Stimulated activated CD4-positive, alpha-beta T cell treated with anti-CD3 and anti-CD28 coated beads, Interleukin-4, amount 100 ng/mL, for 1 hour (primary cell): ENCODE measurements around the gene TNPO3.
"Not testable (repeated sequence)": the region's sequence is repeated elsewhere in the genome, so short reads cannot be mapped to it uniquely, and the experiment has no call there.

Source experiments
- DNase-seq: peaks from one replicate; pipeline ENCODE4 v3.0.0-alpha.2; 2020

The TNPO3 gene

DNA sequence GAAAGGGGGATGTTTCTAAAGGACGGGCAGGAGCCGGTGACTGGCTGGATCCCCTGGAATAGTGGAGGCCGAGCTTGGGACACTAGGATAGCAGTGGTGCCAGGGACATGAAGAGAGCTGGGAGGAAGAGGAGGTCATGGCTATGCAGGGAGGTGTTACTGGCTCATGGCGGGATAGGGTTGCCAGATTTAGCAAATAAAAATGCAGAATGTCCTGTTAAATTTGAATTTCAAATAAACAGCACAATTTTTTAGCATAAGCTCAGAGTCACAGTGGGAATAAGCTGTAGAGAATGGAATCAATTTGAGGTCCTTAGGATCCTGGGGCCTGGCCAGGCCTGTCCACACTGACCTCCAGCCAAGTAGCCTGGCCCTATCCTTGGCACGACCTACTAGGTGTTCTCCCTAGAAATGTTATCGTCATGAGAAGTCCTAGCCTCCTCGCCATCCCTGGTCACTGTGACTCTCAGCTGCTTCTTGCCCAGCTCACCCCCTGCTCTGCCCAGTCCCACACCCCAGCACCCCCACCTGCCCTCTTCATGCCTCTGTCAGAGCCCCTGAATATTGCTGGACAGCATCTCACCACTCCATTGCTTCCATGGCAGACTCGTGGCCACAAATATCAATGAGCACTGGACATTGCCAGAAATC lies 136.8 kb downstream of the TNPO3 start:
- DNase-seq, result no peak

DNA sequence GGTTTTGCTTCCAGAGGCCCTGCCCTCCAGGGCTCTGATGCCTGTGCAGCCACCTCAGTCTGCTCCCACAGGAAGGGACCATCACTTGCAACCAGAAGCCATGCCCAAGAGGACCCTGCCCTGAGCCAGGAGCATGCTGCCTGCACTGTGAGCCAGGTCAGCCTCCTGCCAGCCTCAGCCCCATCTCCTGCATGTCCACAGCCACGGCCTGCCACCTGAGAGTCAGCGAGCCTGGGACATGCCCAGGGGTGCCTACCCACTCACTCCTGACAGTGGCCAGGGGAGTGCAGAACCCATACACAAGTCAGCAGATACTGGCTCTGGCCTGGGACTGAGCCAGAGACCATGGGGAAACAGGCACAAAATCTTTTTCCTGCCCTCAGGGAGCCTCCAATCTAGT lies 137.8 kb downstream of the TNPO3 start:
- DNase-seq, result no peak

DNA sequence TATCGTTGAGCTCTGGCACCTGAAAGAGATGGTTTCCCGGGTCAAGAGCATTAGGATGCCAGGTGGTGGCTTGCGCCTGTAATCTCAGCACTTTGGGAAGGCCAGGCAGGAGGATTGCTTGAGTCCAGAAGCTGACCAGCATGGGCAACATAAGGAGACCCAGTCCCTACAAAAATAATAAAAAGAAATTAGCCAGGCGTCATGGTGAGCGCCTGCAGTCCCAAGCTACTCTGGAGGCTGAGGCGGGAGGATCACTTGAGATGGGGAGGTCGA lies 138.3 kb downstream of the TNPO3 start:
- DNase-seq, result no peak

DNA sequence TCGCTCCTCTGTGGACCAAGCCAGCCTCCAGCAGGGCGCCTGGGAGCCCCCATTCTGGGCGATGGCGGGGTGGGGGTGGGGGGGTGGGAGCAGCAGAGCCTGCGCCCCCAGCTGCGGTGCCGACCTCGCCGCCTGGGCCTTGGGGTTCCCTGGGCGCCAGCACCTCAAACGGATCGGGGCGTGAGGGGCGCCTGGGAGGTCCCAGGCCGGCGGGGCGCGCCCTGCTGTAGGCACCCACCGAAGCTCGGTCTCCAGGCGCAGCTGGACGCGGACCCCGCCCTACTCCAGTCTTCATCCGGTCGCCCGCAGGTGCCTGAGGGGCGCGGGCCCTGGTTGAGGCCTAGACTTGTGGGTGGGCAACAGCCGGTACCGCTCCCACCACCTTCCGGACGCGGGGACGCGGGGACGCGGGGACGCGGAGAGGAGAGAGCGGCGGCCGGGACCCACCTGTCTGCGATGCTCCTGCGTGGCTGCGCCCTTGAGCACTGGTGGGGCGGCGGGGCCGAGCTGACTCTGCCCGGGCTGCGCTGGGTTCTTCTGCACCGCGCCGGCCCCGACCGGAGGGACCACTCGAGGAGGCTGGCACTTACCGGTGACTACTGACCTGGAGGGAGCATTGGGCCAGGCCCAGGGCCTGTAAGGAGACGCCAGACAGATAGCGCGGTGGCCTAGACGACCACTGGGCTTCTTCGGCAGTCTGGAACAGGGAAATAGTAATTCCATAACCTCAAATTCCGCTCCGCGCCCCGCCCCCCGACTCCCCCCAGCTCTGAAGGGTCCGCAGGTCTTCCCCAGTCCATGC lies 138.9 kb downstream of the TNPO3 start:
- DNase-seq, result no peak

DNA sequence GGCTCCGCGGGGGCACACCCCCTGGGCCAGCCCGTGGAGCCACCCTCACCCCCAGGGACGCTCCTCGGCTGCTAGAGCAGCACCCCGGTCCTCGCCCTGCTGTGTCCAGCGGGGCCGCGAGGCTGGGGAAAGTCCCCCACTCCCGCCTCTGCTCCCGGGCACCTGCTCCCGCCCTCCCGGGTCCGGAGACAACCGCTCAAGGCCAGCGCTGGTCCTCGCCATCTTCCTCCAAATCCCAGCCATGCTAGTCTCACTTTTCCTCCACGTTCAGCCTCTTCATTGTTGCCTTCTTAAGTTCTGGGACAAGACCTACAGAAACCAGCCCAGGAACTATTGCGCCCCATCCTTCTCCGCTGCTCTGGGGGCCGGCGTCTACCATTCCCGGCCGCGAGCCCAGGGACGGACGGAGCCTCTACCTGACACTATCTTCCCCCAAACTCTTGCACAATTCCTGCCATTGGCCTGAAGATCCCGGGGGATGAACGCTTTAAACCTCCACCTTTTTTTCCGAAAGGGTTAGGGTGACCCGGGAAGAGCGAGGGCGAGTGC lies 139.6 kb downstream of the TNPO3 start:
- DNase-seq, result no peak

DNA sequence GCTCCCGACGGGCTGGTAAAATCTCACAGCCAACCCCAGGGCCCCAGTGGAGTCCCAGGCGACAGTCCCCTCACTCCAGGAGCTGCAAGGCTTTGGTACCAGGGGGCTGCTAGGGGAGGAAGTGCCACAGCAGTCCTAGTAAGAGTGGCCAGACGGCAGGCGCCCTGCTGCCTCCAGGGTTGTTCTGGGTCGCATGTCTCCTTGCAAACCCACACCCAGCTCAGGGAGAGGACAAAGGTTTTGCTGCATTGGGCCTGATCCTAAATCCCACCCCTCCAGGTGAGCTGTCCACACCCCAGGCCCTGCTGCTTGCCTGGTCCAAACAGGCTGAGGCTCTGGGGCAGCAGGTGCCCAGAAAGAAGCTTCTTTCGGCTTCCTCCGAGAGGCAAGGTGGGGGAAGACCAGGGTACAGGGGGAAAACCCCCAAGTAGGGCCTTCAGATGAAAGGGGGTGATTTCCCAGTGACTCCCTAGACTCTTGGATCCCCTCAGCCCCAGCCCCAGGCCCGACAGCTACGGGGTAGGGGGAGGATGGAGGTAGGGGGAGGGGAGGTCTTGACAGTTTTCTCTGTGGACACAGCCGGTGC lies 140.3 kb downstream of the TNPO3 start:
- DNase-seq, result no peak

DNA sequence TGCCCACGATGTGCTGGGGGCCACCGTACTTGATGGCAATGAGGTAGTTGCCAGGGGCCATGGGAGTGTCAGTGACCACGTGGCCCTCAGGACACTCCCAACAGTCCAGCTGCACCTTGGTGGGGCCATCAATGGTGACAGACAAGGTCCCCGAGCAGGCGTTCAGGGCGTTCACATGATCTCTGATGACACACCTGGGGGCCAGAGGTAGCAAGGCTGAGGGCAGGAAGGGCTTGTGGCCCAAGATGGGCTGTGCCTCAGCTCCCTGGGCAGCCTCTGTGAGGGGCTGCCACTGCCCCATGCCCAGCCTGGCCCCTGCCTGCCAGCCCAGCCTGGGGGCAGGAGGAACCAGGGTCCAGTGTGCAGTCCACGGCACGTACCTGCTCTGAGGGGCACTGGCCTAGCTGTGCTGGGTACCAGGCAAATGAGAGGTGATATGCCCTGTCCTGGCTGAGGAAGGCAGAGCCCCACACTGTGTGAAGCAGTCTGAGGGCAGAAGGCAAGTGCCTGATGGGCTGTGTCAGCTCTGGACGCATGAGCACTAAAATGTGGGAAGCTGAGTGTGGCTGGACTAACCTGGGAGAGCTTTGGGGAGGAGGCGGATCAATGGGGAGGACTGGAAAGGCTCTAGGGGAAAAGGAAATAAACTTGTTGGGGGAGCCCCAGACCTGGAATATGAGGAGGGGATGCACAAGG lies 140.9 kb downstream of the TNPO3 start:
- no peak for DNase-seq

DNA sequence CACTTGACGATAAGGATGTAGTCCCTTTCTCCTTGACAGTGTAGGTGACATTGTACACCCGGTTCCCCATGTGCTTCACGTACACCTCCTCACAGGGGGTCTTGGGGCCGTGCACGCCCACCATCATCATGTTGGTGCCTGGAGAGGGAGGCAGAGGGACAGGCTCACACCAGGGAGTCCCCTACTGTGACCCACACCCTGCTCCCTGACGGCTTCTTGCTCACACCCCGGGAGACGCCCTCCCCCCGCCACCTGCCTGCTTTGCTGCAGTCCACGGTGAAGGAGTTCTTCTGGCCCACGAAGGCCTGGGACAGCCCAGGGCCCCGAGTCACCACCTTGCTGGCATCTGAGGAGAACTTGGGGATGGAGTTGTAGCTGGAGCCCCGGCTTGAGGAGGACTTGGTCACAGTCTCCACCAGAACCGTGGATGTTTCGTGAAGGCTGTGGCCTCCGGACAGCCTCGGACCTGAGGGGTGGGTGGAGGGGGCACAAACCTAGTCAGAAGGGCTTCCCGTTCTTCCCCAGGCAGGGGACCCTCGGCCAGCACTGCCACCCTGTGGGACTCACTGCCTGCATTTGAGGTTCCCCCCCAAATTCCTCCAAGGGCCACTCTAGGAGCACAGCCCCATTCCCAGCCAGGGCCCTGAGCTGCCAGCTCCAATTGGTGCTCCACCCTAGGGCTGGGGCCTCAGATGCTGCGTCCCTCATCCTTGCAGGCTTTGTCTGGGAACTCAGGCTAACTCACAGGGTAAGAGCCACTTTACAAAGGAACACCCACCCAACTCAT lies 142.0 kb downstream of the TNPO3 start:
- not testable (repeated sequence) for DNase-seq

DNA sequence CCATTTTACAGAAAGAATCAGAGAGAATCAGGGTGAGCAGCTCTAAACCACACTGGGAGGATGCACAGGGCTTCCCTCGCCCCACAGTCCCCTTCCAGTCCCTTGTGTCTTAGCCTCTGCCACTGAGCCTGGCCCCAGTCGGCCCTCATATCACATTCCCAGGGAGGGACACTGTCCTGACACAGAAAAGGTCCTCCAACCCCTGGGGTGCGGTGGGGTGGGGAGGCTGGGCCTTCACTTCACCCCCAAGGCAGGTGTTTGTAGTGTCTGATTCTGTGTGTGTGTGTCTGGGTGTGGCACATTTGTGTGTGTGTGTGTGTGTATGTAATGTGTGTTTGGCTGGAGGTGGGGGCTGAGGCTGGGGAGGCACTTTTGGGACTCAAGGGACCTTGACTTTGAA lies 142.6 kb downstream of the TNPO3 start:
- no peak for DNase-seq

DNA sequence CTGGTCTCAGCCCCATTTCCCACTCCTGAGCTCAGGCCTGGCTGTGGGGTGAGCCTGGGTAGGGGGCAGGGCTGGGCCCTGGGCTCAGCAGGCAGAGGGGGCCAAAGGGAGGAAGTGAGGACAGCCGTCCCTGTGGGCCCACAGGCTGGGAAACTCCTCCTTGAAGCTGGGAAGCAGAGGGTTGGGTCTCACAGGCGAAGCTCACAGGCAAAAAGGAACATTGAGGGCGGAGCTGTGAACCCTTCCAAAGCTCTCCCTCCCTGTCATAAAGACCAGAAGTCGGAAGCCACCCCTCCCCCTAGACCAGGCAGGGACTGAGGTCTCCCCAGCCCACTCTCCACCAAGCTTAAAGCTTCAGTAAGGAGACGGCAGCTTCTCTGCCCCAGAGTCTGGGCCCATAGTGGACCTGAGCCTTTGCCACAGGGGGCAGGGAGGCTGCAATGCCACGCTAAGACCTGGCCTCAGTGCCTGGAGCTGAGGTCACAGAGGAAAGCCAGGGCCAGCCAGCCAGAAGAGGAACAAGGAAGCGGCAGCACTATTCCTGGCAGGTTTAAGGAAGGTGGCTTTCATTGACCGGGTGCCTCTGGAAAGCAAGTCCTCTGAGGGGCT lies 143.4 kb downstream of the TNPO3 start:
- DNase-seq, result no peak

DNA sequence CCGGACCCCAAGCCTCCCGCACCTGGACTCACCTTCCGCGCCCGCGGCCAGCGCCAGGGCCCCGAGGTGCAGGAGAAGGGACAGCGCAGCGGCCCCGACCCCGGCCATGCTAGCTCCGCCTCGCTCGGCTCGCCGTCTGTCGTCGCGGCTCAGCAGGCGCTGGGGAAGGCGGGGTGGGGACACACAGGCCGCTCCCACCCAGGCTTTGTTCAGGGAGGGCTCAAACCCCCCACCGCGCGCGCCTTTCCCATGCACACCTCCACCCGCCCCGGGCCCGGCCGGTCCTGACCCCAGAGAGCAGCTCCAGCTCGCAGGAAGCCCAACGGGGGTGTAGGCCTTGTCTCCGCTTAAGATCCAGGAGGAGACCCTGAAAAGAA lies 144.4 kb downstream of the TNPO3 start, which contains the start of gene KCP:
Gene KCP, minus strand, starts transcription at position 141 of the 377 bp plus-strand sequence. Its CDS starts 33 bp downstream, at position 108.
- no peak for DNase-seq

DNA sequence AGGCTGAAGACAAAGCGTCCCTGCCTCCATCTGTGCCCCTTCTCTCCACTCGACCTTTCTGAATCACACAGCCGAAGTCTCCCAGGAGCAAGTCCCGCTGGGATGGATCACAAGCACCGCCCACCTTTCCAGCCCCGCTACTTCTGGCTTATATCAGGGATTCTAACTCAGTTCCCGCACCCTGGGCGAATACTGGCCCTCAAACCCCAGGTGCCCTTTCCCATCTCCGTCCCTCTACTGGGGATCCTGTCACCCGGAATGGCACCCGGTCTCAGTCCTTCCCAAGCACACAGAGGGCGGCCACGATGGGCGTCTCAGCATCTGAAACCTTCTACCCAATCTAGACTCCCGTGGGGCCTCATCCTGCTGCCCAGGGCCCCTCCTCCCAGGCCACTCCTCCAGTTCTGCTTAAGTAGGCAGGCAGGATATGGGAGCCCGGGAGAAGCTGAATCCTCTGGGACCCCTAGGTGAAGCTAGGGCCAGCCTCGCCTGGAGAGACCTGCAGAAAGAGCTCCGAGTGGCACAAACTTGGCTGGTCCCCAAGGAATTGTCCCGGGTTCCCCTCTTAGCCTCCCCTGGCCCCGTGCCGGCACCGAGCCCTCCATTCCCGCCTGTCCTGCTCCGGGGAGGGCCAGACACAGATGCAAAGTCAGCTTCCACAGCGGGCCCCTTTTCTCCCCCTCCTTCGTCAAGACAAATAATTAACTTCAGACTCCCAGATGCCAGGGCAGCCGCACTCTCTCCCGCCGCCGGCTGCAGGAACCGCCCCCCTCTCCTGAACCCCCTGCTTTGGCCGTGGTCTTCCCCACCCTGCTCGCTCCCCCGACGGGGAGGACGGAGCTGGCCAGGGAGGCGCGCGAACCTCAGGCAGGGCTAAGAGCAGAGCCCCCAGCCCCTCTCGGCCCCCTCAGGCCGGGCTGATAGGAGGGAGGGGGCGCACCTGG lies 145.0 kb downstream of the TNPO3 start:
- DNase-seq, result no peak

DNA sequence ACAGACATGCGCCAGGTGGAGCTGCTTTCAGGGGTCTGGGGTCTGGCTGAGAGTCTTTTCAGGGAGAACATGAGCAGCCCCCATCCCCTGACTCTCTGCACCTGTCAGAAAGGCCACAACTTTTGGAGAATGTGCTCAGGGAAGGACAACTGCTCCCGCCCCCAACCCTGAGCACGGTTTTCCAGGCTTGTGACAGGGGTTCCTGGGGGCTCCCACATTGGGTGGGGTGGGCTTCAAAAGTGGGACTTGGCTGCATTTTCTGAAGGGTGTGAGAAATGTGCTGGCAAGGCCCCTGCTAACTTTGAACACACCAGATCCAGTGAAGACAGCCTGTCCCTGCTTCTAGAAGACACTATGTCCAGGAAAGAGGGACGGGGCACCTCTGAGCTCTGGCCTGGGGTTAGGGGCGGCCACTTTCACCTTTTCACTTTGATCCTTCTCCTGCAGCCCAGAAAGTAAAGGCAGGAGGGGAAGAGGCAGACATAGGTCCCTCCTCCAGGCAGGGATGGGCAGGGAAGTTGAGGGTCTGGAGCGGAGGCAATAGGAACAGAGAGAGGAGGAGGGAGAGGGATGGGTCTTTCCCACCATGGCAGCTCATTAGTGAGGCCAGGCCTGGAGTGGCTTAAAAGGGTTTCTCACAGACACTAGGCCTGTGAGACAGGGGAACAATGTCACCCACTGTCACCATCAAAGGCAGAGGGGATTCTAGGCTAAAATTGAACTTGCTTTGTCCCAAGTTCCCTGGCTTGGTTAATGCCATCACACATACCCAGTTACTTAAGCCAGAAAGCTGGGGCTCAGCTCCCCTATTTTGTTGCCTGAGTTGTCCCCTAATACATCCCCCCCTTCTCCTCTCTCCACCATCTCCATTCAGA lies 145.9 kb downstream of the TNPO3 start:
- no peak for DNase-seq

DNA sequence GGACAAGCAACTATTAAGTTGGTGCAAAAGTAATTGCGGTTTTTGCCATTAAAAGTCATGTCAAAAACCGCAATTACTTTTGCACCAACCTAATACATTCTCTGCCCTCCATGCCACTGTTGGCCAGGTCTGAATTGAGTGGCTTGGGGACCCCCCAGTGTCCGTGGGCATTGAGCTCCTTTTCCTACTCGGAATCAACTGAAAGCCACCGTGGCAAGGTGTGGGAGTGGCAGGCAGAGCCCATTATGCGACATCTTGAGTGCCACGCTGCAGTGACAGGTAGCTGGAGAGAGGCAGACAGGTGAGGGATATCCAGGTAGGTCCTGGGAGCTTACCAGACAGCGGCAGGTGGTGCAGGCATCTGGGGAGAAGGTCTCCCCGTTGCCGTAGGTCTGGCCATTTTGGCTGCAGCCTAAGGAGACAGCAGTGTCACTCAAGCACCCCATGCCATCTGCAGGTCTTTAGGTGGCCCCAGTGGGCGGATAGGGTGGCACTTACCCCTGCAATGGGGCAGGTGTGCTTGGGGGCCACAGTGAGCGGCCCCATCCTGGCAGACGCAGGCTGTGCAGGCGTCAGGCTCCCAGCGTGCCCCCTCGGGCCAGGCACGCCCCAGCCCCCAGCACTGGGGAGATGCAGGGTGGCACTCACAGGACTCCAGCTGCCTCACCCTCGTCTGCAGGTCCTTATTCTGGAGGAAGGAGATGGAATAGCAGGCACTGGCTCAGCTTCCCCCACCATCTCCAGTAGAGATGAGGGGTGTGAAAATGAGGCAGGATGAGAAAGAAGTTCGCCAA lies 147.9 kb downstream of the TNPO3 start:
- no peak for DNase-seq

DNA sequence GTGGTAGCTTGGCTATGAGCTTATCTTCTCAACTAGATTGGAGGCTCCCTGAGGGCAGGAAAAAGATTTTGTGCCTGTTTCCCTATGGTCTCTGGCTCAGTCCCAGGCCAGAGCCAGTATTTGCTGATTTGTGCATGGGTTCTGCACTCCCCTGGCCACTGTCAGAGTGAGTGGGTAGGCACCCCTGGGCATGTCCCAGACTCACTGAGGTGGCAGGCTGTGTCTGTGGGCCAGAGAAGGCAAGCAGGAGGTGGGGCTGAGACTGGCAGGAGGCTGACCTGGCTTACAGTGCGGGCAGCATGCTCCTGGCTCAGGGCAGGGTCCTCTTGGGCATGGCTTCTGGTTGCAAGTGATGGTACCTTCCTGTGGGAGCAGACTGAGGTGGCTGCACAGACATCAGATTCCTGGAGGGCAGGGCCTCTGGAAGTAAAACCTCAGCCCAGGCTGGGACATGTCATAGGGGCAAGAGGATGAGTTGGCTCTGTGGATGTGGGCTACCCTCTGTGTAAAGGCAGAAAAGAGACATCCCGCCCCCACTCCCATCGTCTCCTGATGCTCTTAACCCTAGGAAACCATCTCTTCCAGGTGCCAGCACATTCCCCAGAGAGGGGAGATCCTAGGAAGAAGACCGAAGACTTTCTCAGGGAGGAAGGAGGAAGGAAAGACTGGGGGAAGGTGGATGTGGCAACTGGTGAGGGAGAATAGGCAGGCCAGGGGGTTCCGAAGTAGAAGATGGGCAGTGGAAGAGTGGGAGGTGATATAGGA lies 148.7 kb downstream of the TNPO3 start:
- no peak for DNase-seq

DNA sequence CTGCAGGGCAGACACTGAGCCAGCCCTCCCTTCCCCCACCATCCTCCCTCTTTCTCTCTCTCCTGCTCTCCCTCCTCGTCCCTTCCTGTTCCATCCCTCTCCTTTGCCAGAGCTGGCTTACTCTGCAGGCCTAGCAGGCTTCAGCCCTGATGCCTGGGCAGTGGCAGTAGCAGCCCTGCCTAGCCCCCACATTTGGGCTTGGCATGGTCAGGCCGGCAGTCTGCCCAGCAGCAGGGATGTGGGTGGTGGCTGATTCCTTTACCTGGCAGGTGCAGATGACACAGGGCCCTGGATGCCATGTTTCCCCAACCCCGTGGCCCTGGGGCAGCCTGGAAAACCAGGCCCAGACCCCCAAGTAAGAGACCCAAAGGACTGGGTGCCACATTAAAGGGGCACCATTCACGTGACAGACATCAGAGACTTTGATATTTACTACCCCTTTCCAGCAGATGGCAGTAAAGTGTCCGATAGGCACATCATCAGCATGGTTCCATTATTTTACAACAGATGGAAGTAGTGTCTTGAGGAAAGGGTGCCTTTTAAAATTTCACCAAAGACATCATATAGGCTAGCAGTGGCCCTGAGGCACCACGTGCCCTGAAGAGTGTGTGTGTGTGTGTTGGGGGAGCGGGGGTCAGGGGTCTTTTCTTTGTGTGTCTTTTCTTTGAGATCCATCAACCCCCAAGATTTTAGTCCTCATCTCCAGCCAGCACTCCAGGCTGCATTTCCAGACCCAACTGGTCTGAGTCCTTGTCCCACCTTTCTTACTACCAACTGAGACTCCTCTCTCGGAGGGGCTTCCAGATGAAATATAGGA lies 150.3 kb downstream of the TNPO3 start:
- no peak for DNase-seq
